ENCODE measurements around the gene ATAD2B.
A peak's percentile ranks its signal among the peaks of the same experiment; 100 is the strongest.

The ATAD2B gene

GRCh38 chr2:23767876-23768621 is 158.9 kb downstream of the ATAD2B start:
- Histone ChIP-seq H3K9me3 (ENCODE audit: insufficient read depth, low read length) (no peaks in the 10 kb centered on the region), H3K4me3 (ENCODE audit: low read length) (no peak overlapping the region), H4K20me1 (ENCODE audit: insufficient read depth, low read length) (no peaks in the 10 kb centered on the region), H2AFZ (ENCODE audit: low read depth, low read length) (no peak overlapping the region), H3K36me3 (replicated peaks; ENCODE audit: low read depth, low read length) (peaks cover 9% of the 10 kb centered on the region), H3K27me3 (ENCODE audit: low read depth, low read length) (no peaks in the 10 kb centered on the region), H3K9ac (ENCODE audit: low read length) (no peak overlapping the region), H3K4me1 (ENCODE audit: low read length) (no peaks in the 10 kb centered on the region), H3K79me2 (ENCODE audit: low read length) (no peaks in the 10 kb centered on the region), H3K27ac (ENCODE audit: low read length) (no peak overlapping the region), H3K4me2 (ENCODE audit: low read length) (no peak overlapping the region)
- TF ChIP-seq EZH2phosphoT487 (IDR thresholded peaks at IDR 0.05; ENCODE audit: low read depth) (no peak), CTCF (IDR thresholded peaks at IDR 0.05; ENCODE audit: low read depth, low read length) (no peak)

GRCh38 chr2:23762141-23762540 is 164.8 kb downstream of the ATAD2B start:
- Histone ChIP-seq H3K36me3 (replicated peaks; ENCODE audit: low read depth, low read length) (no peaks in the 10 kb centered on the region), H4K20me1 (ENCODE audit: insufficient read depth, low read length) (no peaks in the 10 kb centered on the region), H3K9ac (ENCODE audit: low read length) (no peak overlapping the region), H3K27me3 (ENCODE audit: low read depth, low read length) (no peaks in the 10 kb centered on the region), H3K4me3 (ENCODE audit: low read length) (no peak overlapping the region), H3K9me3 (ENCODE audit: insufficient read depth, low read length) (no peaks in the 10 kb centered on the region), H2AFZ (ENCODE audit: low read depth, low read length) (no peak overlapping the region), H3K4me2 (ENCODE audit: low read length) (no peak overlapping the region), H3K79me2 (ENCODE audit: low read length) (no peaks in the 10 kb centered on the region), H3K4me1 (ENCODE audit: low read length) (no peaks in the 10 kb centered on the region), H3K27ac (ENCODE audit: low read length) (no peak overlapping the region)
- TF ChIP-seq EZH2phosphoT487 (IDR thresholded peaks at IDR 0.05; ENCODE audit: low read depth) (no peak), CTCF (IDR thresholded peaks at IDR 0.05; ENCODE audit: low read depth, low read length) (no peak)

- Histone ChIP-seq H4K20me1 (ENCODE audit: insufficient read depth, low read length) (no peaks in the 10 kb centered on the region), H3K9ac (ENCODE audit: low read length) (no peak overlapping the region), H3K36me3 (replicated peaks; ENCODE audit: low read depth, low read length) (peaks cover 4% of the 10 kb centered on the region), H2AFZ (ENCODE audit: low read depth, low read length) (no peak overlapping the region), H3K27me3 (ENCODE audit: low read depth, low read length) (no peaks in the 10 kb centered on the region), H3K27ac (ENCODE audit: low read length) (no peak overlapping the region), H3K4me1 (ENCODE audit: low read length) (no peaks in the 10 kb centered on the region), H3K4me3 (ENCODE audit: low read length) (no peak overlapping the region), H3K79me2 (ENCODE audit: low read length) (no peaks in the 10 kb centered on the region), H3K4me2 (ENCODE audit: low read length) (no peak overlapping the region), H3K9me3 (ENCODE audit: insufficient read depth, low read length) (no peaks in the 10 kb centered on the region)
- TF ChIP-seq CTCF (IDR thresholded peaks at IDR 0.05; ENCODE audit: low read depth, low read length) (no peak), EZH2phosphoT487 (IDR thresholded peaks at IDR 0.05; ENCODE audit: low read depth) (no peak)
Measured at GRCh38 chr2:23761638-23762037, 165.3 kb downstream of the ATAD2B start.

- TF ChIP-seq EZH2phosphoT487 (IDR thresholded peaks at IDR 0.05; ENCODE audit: low read depth) (no peak), CTCF (IDR thresholded peaks at IDR 0.05; ENCODE audit: low read depth, low read length) (peak; percentile 29)
- no peaks in the 10 kb centered on the region for H3K79me2 ChIP-seq (ENCODE audit: low read length)
- H3K27me3 ChIP-seq (ENCODE audit: low read depth, low read length), result no peaks in the 10 kb centered on the region
- H3K27ac ChIP-seq (ENCODE audit: low read length), result no peak overlapping the region
- H3K4me1 ChIP-seq (ENCODE audit: low read length), result no peaks in the 10 kb centered on the region
- H2AFZ ChIP-seq (ENCODE audit: low read depth, low read length), result no peak overlapping the region
- H3K9ac ChIP-seq (ENCODE audit: low read length), result no peak overlapping the region
- H4K20me1 ChIP-seq (ENCODE audit: insufficient read depth, low read length), result no peaks in the 10 kb centered on the region
- peaks cover 5% of the 10 kb centered on the region for H3K36me3 ChIP-seq (replicated peaks; ENCODE audit: low read depth, low read length)
- H3K4me3 ChIP-seq (ENCODE audit: low read length), result no peak overlapping the region
- no peaks in the 10 kb centered on the region for H3K9me3 ChIP-seq (ENCODE audit: insufficient read depth, low read length)
- H3K4me2 ChIP-seq (ENCODE audit: low read length), result no peak overlapping the region
Measured at GRCh38 chr2:23760736-23761135, 166.2 kb downstream of the ATAD2B start.
